ENCODE data around the gene SLC46A2. TPM values are rescaled to one million over a fixed set of nuclear protein-coding genes. Genes with fewer than 3 reads are reported as not detected.
A peak's percentile ranks its signal among the peaks of the same experiment; 100 is the strongest.

The SLC46A2 gene
- total and polyA plus RNA-seq, 2 experiments from 2014 or later = 0.11 TPM; not detected in 1

DNA sequence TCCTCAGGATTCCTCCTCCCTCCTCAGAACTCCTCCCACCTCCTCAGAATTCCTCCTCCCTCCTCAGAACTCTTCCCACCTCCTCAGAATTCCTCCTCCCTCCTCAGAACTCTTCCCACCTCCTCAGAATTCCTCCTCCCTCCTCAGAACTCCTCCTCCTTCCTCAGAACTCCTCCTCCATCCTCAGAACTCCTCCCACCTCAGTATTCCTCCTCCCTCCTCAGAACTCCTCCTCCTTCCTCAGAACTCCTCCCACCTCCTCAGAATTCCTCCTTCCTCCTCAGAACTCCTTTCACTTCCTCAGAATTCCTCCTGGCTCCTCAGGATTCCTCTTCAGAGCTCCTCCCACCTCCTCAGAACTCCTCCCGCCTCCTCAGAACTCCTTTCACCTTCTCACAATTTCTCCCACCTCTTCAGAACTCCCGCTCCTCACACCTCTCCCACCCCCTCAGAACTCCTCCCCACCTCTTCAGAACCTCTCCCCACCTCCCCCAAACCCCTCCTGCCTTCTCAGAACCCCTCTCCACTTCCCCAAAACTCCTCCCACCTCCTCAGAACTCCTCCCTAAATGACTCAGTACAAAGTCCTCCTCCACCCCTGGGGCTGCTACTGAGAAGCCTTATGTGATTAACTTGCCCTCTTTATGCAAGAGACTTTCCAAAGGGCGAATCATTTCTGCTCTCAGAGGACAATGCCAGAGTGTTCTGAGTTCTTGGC lies 23.2 kb downstream of the SLC46A2 start (continued):
- TF ChIP-seq, protein P1, sequence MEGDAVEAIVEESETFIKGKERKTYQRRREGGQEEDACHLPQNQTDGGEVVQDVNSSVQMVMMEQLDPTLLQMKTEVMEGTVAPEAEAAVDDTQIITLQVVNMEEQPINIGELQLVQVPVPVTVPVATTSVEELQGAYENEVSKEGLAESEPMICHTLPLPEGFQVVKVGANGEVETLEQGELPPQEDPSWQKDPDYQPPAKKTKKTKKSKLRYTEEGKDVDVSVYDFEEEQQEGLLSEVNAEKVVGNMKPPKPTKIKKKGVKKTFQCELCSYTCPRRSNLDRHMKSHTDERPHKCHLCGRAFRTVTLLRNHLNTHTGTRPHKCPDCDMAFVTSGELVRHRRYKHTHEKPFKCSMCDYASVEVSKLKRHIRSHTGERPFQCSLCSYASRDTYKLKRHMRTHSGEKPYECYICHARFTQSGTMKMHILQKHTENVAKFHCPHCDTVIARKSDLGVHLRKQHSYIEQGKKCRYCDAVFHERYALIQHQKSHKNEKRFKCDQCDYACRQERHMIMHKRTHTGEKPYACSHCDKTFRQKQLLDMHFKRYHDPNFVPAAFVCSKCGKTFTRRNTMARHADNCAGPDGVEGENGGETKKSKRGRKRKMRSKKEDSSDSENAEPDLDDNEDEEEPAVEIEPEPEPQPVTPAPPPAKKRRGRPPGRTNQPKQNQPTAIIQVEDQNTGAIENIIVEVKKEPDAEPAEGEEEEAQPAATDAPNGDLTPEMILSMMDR (conservative IDR thresholded peaks at IDR 0.05; ENCODE audit: low read depth in 2 of 2) = no peak
- TF ChIP-seq NANOG (IDR thresholded peaks at IDR 0.05; ENCODE audit: borderline replicate concordance) (no peak), ZNF331 (CRISPR knock-in tag; IDR thresholded peaks at IDR 0.05; ENCODE audit: low read depth) (no peak), EZH2phosphoT487 (IDR thresholded peaks at IDR 0.05; ENCODE audit: unreplicated experiment) (no peak), ETS1 (IDR thresholded peaks at IDR 0.05) (no peak), JUNB (IDR thresholded peaks at IDR 0.05; ENCODE audit: unreplicated experiment) (no peak)

DNA sequence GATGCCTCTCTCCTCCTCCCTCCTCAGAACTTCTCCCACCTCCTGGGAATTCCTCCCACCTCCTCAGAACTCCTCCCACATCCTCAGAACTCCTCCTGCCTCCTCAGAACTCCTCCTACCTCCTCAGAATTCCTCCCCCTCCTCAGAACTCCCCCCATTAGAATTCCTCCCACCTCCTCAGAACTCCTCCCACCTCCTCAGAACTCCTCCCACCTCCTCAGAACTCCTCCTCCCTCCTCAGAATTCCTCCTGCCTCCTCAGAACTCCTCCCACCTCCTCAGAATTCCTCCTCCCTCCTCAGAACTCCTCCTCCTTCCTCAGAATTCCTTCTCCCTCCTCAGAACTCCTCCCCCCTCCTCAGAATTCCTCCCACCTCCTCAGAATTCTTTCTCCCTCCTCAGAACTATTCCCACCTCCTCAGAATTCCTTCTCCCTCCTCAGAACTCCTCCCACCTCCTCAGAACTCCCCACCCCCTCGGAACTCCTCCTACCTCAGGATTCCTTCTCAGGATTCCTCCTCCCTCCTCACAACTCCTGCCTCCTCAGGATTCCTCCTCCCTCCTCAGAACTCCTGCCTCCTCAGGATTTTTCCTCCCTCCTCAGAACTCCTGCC lies 23.9 kb downstream of the SLC46A2 start:
- H3K4me3 ChIP-seq = no peak overlapping the region
- no peaks in the 10 kb centered on the region for H4K20me1 ChIP-seq (replicated peaks; ENCODE audit: insufficient read depth)
- H3K27ac Mint-ChIP-seq = no peak overlapping the region
- ATAC-seq (peak; percentile 39), DNase-seq (ENCODE audit: low spot score) (peak; percentile 79)
- H2AFZ ChIP-seq = no peak overlapping the region
- peaks cover 7% of the 10 kb centered on the region; the same call in 2 of the 3 replicates for H3K4me1 Mint-ChIP-seq
- H3K4me3 Mint-ChIP-seq = no peak overlapping the region
- H3F3A ChIP-seq (replicated peaks; ENCODE audit: low read depth) = no peaks in the 10 kb centered on the region
- H3K4me2 ChIP-seq = no peak overlapping the region
- H3K27me3 Mint-ChIP-seq (ENCODE audit: insufficient read depth, low read depth, poor library complexity) = peaks cover 8% of the 10 kb centered on the region
- no peaks in the 10 kb centered on the region for H3K79me2 ChIP-seq (replicated peaks; ENCODE audit: insufficient read depth)
- H3K36me3 ChIP-seq (ENCODE audit: insufficient read depth) = no peaks in the 10 kb centered on the region
- no peaks in the 10 kb centered on the region for H3K9me2 ChIP-seq (ENCODE audit: insufficient read depth)
- H3K27me3 ChIP-seq (ENCODE audit: insufficient read depth) = no peaks in the 10 kb centered on the region
- H3K27ac ChIP-seq (ENCODE audit: low read depth) = no peak overlapping the region
- H3K4me1 ChIP-seq (ENCODE audit: insufficient read depth) = no peaks in the 10 kb centered on the region
- H3K36me3 Mint-ChIP-seq (ENCODE audit: low read depth) = peaks cover 18% of the 10 kb centered on the region
- peaks cover 3% of the 10 kb centered on the region; the same call in 1 of the 3 replicates for H3K9me3 Mint-ChIP-seq
- TF ChIP-seq EZH2 (IDR thresholded peaks at IDR 0.05; ENCODE audit: low read depth, unreplicated experiment) (no peak), NANOG (IDR thresholded peaks at IDR 0.05; ENCODE audit: borderline replicate concordance) (no peak), ZNF331 (CRISPR knock-in tag; IDR thresholded peaks at IDR 0.05; ENCODE audit: low read depth) (no peak), ZNF114 (CRISPR knock-in tag; IDR thresholded peaks at IDR 0.05) (no peak), EZH2phosphoT487 (IDR thresholded peaks at IDR 0.05; ENCODE audit: unreplicated experiment) (no peak), CREB1 (CRISPR knock-in tag; IDR thresholded peaks at IDR 0.05; ENCODE audit: low read depth) (no peak)

GRCh38 chr9:112864982-112865381 lies 25.7 kb downstream of the SLC46A2 start:
- Histone ChIP-seq H2AFZ (no peak overlapping the region), H3K79me2 (replicated peaks; ENCODE audit: insufficient read depth) (no peaks in the 10 kb centered on the region), H3K4me3 (no peak overlapping the region), H3K4me1 (ENCODE audit: insufficient read depth) (no peaks in the 10 kb centered on the region), H3K4me2 (no peak overlapping the region), H3K27me3 (ENCODE audit: insufficient read depth) (no peaks in the 10 kb centered on the region), H4K20me1 (replicated peaks; ENCODE audit: insufficient read depth) (no peaks in the 10 kb centered on the region), H3K27ac (ENCODE audit: low read depth) (no peak overlapping the region), H3K9me2 (ENCODE audit: insufficient read depth) (no peaks in the 10 kb centered on the region), H3F3A (replicated peaks; ENCODE audit: low read depth) (no peaks in the 10 kb centered on the region), H3K36me3 (ENCODE audit: insufficient read depth) (no peaks in the 10 kb centered on the region)
- peaks cover 6% of the 10 kb centered on the region; the same call in 1 of the 3 replicates for H3K9me3 Mint-ChIP-seq
- no peak overlapping the region for H3K27ac Mint-ChIP-seq
- H3K27me3 Mint-ChIP-seq (ENCODE audit: insufficient read depth, low read depth, poor library complexity) = peaks cover 11% of the 10 kb centered on the region
- no peak for DNase-seq (ENCODE audit: low spot score)
- peaks cover 7% of the 10 kb centered on the region; the same call in 1 of the 3 replicates for H3K4me1 Mint-ChIP-seq
- ATAC-seq = no peak
- no peak overlapping the region for H3K4me3 Mint-ChIP-seq
- peaks cover 18% of the 10 kb centered on the region for H3K36me3 Mint-ChIP-seq (ENCODE audit: low read depth)
- TF ChIP-seq EZH2 (IDR thresholded peaks at IDR 0.05; ENCODE audit: low read depth, unreplicated experiment) (no peak), NANOG (IDR thresholded peaks at IDR 0.05; ENCODE audit: borderline replicate concordance) (no peak), STAT1 (IDR thresholded peaks at IDR 0.05; ENCODE audit: unreplicated experiment) (no peak), CREB1 (CRISPR knock-in tag; IDR thresholded peaks at IDR 0.05; ENCODE audit: low read depth) (no peak), ZNF331 (CRISPR knock-in tag; IDR thresholded peaks at IDR 0.05; ENCODE audit: low read depth) (no peak), EZH2phosphoT487 (IDR thresholded peaks at IDR 0.05; ENCODE audit: unreplicated experiment) (no peak), JUNB (IDR thresholded peaks at IDR 0.05; ENCODE audit: unreplicated experiment) (no peak), ETS1 (IDR thresholded peaks at IDR 0.05) (no peak), POLR2AphosphoS5 (IDR thresholded peaks at IDR 0.05; ENCODE audit: low read depth) (no peak), ZNF114 (CRISPR knock-in tag; IDR thresholded peaks at IDR 0.05) (no peak)
- TF ChIP-seq, protein P1 (conservative IDR thresholded peaks at IDR 0.05; ENCODE audit: low read depth in 2 of 2) = no peak
